ENCODE measurements around the gene GNG13. TPM values are rescaled to one million over a fixed set of nuclear protein-coding genes. Genes with fewer than 3 reads are reported as not detected.

GNG13 gene
- total RNA-seq, 4 donors from 2014 or later = not detected

DNA sequence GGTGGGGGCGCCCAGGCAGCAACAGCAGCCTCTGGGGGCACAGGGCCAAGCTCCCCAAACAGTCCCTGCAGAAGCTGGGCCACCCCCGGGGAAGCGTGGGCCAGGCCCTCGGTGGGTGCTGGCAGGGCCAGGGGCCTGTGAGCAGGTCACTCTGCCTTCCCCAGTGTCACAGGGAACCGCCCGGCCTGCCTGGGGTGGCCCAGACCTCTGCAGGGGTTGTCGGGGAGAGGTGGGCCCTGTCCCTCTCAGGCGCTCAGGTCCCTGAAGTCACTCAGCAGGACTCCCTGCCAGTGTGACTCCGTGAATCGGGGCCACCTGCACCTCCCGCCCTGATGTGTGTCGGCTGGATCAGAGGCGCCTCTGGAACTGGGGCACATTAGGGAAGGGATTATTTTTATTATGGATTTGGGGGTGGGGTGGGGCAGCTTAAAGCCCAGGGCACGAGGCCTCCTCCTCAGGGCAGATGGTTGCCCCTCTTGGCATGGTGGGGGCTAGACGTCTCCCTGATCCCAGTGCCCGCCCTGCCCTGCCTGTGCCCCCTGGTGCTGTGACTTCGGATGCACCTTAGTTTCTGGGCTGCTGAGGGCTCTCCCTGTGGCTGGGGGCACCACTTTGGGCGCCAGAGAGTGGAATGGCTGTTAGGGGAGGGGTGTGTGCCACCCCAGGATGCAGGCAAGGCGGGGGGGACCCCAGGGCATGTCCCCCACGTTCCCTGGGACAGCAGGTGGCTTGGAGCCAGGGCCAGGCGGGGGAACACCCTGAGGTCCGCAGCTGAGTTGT is 1.2 kb upstream of the GNG13 start:
- Histone ChIP-seq H3K9me3 (no peaks in the 10 kb centered on the region), H3K27me3 (peaks cover 11 to 22% of the 10 kb centered on the region in 2 donors), H3K36me3 (no peaks in the 10 kb centered on the region), H3K4me1 (no peaks in the 10 kb centered on the region), H3K4me3 (no peak overlapping the region), H3K27ac (no peak overlapping the region)
- TF ChIP-seq, protein P1, sequence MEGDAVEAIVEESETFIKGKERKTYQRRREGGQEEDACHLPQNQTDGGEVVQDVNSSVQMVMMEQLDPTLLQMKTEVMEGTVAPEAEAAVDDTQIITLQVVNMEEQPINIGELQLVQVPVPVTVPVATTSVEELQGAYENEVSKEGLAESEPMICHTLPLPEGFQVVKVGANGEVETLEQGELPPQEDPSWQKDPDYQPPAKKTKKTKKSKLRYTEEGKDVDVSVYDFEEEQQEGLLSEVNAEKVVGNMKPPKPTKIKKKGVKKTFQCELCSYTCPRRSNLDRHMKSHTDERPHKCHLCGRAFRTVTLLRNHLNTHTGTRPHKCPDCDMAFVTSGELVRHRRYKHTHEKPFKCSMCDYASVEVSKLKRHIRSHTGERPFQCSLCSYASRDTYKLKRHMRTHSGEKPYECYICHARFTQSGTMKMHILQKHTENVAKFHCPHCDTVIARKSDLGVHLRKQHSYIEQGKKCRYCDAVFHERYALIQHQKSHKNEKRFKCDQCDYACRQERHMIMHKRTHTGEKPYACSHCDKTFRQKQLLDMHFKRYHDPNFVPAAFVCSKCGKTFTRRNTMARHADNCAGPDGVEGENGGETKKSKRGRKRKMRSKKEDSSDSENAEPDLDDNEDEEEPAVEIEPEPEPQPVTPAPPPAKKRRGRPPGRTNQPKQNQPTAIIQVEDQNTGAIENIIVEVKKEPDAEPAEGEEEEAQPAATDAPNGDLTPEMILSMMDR (IDR thresholded peaks at IDR 0.05) = no peak
- TF ChIP-seq POLR2A (IDR thresholded peaks at IDR 0.05) = no peak
- DNase-seq = no peak
- intact Hi-C loops (cut with DNase I; ENCODE audit: low total_unique reads) = no loop called here

DNA sequence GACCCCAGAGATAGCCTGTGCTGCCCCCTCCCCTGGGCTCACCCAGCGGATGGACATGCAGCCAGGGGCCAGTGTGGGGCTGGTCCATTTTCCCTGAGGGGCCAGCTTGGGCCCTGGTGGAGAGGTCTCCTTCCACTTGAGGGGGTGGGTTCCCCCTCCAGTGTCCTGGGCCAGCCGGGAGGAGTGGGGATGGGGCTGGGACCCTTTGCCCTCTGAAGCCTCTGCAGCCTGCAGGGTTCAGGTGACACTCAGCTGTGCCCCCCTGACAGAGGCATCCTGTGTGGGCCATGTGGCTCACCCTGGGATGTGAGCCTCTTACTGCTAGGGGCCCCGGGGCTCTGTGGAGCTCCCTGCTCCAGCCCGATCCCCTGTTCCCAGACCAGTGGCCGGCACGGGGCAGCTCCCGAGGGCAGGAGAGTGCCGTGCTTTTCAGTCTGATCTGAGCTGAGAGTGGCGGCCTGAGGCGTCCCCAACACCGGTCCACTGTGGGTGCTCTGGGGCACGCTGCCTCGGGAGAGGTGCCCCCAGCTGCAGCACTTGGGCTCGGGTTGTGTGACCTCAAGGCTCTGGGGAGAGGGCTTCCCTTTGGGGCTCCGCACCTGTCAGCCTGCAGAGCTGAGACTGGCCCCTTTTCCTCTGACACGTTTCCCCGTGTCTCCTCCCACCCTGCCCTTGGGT is 439 bp upstream of the GNG13 start:
- Histone ChIP-seq H3K4me1 (no peaks in the 10 kb centered on the region), H3K27me3 (peaks cover 11 to 22% of the 10 kb centered on the region in 2 donors), H3K4me3 (no peak overlapping the region), H3K27ac (no peak overlapping the region), H3K9me3 (no peaks in the 10 kb centered on the region), H3K36me3 (no peaks in the 10 kb centered on the region)
- intact Hi-C loops (cut with DNase I; ENCODE audit: low total_unique reads) = no loop called here
- no peak for DNase-seq
- no peak for TF ChIP-seq POLR2A (IDR thresholded peaks at IDR 0.05)
- TF ChIP-seq, protein P1 (IDR thresholded peaks at IDR 0.05) = no peak

DNA sequence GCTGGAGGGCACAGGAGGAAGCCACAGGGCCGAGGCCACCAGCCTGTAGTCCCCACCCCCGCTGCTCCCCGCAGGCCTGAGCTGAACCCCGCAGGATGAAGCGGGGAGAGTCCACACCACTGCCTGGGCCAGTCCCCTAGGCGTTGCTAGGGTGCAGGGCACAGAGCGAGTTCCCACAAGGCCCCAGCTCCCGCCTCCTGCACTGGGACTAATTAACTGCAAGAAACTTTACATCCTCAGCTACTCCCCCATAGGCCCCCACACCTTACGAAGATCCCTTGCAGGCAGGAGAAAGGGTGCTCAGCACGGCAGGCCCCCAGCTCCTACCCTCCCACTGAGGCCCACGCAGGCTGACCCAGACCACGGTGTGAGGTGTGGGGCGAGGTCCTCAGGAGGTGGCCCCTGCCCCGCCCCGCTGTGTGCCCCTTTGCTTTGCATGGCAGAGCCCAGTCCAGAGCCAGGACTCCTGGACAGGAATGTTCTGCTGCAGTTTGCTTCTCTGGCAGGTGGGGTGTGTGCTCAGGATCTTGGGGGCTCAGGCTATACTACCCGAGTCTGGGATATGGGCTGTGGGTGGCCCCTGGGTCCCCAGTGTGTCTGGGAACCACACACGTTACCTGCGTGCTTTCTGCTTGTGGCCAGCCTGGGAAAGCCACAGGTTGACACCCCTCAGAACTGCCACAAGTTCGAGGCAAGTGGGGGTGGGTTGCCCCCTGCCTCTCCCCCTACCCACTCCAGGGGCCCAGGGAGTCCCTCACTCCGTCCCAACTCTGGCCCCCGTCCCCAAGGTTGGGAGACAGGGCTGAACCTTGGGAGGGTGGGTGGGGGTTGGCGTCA is 1.2 kb downstream of the GNG13 start:
- peaks cover 11 to 22% of the 10 kb centered on the region in 2 donors for H3K27me3 ChIP-seq
- H3K36me3 ChIP-seq = no peaks in the 10 kb centered on the region
- DNase-seq = no peak
- H3K4me3 ChIP-seq = no peak overlapping the region
- no peaks in the 10 kb centered on the region for H3K9me3 ChIP-seq
- intact Hi-C loops (cut with DNase I; ENCODE audit: low total_unique reads) = no loop called here
- no peak for TF ChIP-seq POLR2A (IDR thresholded peaks at IDR 0.05)
- TF ChIP-seq, protein P1 (IDR thresholded peaks at IDR 0.05) = no peak
- H3K27ac ChIP-seq = no peak overlapping the region
- no peaks in the 10 kb centered on the region for H3K4me1 ChIP-seq

DNA sequence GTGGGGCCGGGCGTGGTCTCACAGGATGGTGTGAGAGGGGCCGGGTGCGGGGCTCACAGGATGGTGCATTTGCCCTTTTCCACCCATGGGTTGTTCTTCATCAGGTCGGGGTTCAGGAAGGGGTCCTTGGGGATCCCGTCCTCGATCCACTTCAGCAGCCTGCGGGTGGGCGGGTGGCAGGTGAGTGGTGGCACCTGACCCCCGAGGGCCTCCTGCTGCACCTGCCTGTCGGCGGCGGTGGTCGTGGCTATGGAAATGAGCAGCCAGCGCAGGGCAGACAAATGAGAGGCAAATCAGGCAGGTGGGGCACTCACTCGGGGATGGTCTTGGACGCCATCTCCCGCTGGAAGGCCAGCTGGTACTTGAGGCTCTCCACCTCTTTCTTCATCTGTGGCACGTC is 1.9 kb downstream of the GNG13 start:
- Histone ChIP-seq H3K27me3 (peaks cover 11 to 22% of the 10 kb centered on the region in 2 donors), H3K27ac (no peak overlapping the region), H3K4me1 (no peaks in the 10 kb centered on the region), H3K4me3 (no peak overlapping the region), H3K36me3 (no peaks in the 10 kb centered on the region), H3K9me3 (no peaks in the 10 kb centered on the region)
- TF ChIP-seq, protein P1 (IDR thresholded peaks at IDR 0.05) = no peak
- TF ChIP-seq POLR2A (IDR thresholded peaks at IDR 0.05) = no peak
- intact Hi-C loops (cut with DNase I; ENCODE audit: low total_unique reads) = no loop called here
- DNase-seq = no peak
